Measurements from ENCODE around the gene IFNG.

DNA sequence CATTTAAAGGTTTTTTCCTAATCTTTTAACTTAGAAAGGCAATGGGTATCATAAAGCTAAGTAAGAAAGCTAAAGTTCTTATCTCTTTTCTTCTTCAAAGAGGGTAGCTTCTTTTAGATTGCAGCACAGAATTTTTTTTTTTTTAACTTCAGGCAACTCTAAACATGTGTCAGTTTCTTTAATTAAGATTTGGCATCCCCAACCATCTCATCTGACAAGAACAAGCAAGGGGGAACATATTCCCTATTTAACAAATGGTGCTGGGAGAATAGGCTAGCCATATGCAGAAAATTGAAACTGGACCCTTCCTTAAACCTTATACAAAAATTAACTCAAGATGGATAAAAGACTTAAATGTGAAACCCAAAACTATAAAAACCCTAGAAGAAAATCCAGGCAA lies 14.3 kb upstream of the IFNG start:
- TF ChIP-seq, protein P1, sequence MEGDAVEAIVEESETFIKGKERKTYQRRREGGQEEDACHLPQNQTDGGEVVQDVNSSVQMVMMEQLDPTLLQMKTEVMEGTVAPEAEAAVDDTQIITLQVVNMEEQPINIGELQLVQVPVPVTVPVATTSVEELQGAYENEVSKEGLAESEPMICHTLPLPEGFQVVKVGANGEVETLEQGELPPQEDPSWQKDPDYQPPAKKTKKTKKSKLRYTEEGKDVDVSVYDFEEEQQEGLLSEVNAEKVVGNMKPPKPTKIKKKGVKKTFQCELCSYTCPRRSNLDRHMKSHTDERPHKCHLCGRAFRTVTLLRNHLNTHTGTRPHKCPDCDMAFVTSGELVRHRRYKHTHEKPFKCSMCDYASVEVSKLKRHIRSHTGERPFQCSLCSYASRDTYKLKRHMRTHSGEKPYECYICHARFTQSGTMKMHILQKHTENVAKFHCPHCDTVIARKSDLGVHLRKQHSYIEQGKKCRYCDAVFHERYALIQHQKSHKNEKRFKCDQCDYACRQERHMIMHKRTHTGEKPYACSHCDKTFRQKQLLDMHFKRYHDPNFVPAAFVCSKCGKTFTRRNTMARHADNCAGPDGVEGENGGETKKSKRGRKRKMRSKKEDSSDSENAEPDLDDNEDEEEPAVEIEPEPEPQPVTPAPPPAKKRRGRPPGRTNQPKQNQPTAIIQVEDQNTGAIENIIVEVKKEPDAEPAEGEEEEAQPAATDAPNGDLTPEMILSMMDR (IDR thresholded peaks at IDR 0.05; ENCODE audit: poor library complexity) = no peak
- no peak for TF ChIP-seq EZH2phosphoT487 (IDR thresholded peaks at IDR 0.05; ENCODE audit: low read depth, severe bottlenecking, unreplicated experiment)
- TF ChIP-seq EZH2 (IDR thresholded peaks at IDR 0.05; ENCODE audit: borderline replicate concordance) = no peak

Data from hepatocyte (in vitro differentiated cells).